GM20431 (cell line): ENCODE data around the gene TRABD2B.

Experiments used
- in situ Hi-C: fragments of 300-500 bp; cut with MseI, MboI; formaldehyde crosslinking; loops from one replicate; pipeline ENCODE4 v1.15.0; 2020; ENCODE audit warnings: low sequenced_read_pairs; ENCODE audit not compliant: unreplicated experiment

The TRABD2B gene

DNA sequence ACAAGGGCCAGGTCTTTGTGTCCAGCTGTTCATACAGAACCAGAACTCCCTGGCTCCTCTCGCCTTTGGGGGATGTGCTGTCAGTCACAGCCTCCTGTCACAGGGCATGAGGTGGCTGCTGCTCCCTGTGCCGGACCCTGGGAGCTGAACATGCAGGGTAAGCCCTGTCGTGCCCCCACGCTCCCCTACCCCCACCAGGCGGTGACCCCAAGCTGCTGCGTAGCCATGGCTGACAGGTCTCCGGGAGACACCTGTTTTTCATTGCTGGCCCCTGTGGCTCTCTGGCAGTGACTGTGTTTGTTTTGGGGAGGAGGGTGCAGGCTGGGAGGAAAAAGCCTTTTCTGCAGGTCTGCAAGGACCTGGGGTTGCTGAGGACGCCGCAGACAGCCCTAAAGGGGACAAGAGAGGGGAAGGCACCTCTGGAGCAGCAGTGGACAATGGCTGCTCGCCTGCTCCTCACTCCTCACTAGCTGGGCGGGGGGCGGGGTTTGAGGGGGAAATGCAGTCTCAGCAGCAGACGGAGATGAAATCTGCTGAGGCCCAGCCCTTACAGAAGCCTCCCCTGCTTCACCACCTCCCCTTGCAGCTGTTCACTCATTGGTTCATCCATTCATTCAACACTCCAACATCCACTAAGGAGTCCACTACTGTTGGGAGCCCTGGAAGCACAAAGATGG lies 81.4 kb downstream of the TRABD2B start:
- in situ Hi-C loops: no loop called here

DNA sequence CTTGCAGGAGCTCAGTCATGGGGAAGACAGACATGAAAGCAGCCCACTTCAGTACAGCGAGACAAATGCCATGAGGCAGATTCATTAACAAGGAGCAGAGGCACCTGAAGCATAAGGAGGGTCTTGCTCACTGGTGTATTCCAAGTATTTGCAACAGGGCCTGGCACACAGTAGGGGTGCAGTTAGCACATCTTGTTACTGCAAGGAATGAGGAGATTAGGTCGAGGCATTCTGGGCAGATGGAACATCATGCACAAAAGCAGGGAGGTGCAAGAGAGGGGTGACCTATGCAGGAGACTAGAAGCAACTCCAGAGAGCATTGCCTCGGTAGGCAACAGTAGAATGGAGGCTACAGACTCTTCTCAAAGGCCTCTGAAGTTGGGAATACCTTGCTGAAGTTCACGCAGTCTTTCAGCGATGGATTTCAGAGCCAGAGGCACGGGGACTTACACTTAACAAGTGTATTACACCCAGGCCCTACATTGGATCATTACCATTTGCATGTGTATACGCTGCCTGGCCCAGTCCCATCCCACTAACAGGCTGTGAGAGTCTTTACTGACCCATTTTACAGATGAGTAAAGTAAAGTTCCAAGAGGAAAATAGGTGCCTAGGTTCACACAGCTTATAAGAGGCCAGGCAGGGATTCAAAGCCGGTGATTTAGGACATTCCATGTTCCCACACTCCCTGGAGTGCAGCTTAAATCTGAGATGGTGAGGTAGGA lies 82.1 kb downstream of the TRABD2B start:
- in situ Hi-C loops: no loop called here

DNA sequence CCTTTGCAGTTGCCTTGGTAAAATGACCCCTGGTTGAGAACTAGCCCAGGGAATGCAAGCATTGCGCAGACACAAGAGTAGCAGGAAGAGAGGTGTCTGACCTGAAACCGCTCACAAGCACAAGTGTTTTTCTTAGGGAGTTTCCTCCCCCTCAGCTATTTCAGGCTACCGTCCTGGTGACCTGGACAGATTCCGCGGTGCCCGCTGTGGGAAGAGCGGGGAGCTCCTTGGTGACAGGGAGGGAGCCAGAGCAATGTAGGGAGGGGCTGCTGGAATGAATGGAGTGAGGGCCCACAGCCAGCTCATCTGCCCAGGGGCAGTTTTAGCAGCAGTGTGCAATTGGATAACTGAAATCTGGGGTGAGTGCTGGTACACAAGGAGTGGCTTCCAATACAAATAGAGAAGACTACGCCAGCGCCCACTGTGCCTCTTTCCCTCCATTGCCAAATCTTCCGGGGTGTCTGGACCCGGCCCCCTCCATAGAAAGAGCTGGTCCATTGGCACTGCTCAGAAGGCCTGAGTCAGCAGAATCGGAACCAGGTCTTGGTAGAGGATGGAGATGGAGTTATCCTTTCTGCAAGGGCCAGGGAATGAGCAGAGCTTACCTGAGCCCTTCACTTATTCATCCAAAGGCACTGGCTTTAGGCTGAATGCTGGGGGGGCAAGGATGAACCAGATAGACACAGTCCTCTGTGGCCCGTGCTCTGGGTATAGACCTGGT lies 82.8 kb downstream of the TRABD2B start:
- in situ Hi-C loops: no loop called here

DNA sequence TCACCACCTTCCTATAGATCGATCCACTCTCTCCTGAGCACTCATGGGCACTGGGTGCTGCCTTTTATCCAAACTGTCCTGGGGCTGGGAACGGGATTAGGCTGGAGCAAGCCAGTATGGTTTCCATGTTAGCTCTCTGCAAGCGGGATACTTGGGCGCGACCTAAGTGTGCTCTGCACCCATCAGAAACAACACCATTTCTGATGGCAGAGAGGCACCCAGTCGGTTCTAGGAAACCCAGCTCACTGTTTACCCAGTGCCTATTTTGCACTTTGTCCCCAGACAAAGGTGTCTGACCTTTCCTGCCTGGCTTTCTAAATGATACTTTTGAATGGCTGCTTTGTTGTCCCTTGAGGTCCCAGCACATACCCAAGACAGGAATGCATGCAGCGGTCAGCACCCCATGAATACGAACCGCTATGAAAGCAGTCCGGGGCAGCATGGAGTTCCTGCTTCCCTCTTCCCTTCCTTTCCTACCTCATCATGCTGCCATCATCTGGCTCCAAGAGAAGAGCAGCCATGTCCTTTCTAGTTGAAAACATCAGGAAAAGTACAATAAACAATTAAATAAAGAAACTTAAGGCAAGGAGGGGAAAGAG lies 83.9 kb downstream of the TRABD2B start:
- in situ Hi-C loops: no loop called here

DNA sequence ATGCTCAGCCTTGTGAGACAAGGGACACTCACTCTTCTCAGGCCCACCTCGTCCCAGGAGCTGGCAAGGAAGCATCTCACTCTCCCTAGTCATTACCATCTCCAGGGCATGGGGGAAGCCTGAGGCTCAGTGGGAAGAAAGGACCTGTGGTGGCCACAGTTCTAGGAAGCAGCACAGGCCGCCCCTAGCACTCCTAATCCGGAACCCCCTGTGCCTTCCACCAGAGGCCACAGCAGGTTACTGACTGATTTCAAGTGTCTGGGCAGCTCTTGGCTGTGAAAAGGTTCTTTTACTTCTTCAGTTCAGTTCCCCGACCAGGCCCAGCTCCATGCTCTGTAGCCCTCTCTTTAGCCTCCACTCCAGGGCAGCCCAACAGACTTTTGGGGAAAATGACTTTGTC lies 84.4 kb downstream of the TRABD2B start:
- in situ Hi-C loops: no loop called here

DNA sequence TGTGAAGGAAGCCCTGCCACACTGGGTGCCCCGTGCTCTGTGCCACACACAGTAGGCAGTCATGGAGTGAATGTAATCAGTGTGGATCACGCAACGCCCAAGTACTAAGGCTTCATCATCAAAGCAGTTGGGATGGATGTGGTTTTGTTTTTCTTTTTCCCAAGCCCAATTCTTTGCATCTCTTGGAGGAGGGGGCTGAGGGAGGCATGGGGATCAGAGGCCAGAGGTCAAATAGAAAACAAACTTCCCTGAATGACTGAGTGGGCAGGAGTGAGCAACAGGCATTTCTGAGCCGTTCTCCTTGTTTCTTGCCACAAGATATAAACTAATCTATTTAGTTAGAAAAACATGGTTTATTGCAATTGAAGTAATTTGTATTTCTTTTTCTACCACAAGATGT lies 85.3 kb downstream of the TRABD2B start:
- in situ Hi-C loops: no loop called here

DNA sequence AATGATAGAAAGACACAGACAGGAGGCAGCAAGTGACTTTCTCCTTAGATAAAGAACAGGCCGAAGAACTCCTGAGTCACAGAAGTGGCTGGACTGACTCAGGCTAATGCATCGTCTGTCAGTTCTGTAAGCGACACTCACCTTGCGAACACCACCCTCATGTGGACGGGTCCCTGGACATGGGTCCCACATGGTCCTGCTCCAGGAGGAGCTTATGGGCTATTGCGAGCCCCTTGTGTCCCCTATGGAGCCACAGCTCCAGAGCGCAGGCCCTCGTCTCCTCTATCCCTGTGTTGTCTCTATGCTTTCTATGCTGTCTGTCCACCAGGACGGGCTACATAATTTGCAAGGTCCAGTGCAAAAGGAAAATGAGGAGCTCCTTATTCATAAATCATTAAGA lies 85.8 kb downstream of the TRABD2B start:
- in situ Hi-C loops: no loop called here

DNA sequence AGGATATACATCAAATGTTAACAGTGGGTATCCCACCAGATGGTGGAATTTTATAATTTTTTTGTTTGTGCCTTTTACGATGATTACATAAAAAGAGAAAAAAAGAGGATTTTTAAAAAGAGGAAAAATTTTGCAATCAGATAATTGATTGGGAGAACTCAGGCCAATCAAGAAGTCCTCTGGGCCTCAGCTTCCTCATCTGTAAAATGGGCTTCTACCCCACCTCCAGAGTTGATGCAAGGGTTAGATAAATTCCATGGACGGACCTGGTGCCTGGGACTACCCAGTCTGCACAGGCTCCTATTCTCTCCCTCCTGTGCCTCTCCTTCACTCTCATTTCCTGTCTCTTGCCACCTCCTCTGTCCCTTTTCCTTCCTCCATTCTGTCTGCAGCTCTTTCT lies 88.9 kb downstream of the TRABD2B start:
- in situ Hi-C loops: no loop called here

DNA sequence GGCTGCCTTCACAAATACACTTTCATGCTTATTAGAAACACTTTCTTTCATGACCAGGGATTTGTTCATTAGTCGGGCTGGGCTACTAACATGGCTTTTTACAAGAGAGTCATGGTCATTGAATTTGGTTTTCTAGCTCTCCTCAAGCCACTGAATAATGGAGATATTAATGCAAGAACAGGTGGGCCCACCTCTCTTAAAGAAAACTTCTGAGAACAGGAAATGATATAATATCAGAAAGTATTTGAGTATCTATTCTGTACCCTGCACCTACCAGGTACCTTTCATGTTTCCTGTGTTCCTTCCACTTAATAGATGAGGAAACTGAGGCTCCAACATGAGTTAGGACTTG lies 90.0 kb downstream of the TRABD2B start:
- in situ Hi-C loops: no loop called here

DNA sequence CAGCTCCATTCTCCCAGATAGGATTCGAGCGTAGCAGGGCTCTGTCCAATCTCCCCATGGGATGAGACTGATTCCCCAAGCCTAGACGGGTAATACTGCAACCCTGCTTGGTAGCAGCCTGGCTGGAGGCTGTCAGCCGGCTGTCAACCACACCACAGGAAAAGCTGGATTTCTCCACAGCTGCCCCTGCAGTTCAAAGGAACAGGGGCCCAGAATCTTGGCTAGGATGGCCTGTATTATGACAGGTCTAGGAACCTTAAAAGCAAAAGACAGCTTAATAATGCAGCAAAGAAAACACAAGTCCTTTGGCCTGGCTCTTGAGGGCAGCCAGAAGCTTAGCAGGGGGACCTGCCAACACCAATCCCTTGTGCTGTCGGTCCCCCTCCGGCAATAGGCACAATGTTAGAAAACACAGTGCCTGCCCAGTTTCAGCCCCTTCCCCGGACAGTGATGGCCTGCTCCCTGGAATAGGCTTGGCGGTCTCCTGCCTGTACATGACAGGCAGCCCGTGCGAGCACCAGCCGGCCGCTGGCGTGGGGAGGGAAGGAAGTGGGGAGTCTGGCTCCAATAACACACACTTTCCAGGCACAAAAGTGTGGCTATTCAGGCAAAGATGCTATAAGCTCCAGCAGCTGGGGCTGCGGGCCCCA lies 90.5 kb downstream of the TRABD2B start:
- in situ Hi-C loops: no loop called here

DNA sequence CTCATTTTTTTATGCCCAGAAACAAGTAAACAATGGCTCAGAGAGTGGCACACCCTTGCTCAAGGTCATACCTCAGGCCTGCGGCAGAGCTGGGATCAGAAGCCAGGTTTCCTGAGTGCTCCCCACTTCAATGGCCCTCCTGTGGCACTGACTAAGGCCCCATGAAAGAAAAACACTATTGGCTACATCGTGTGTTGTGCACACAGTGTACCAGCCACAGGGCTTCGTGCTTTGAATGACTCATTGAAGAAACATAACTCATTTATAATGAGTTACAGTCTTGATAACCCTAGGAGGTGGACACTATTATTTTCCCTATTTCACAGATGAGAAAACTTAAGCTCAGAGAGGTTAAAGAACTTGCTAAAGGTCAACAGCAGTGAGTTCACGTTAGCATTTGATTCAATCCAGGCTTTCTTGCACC lies 91.2 kb downstream of the TRABD2B start:
- in situ Hi-C loops: no loop called here

DNA sequence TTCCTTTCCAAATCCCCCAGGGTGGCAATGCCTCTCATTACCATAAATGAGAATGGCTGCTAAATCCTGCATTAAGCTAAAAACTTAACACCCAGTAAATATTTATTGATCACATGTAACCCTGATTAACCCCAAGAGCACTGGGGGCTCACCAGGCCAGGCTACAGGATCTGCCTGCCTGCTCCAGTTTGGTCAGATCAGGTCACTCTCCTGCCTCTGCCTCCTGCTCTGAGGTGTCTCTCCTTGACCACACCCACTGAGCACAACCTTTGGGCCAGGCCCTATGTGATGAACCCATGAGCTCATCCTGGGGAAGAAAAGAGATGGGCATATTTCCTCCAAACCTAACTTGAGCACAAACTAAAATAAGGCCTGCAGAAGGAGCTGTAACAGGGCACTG lies 93.5 kb downstream of the TRABD2B start:
- in situ Hi-C loops: no loop called here

DNA sequence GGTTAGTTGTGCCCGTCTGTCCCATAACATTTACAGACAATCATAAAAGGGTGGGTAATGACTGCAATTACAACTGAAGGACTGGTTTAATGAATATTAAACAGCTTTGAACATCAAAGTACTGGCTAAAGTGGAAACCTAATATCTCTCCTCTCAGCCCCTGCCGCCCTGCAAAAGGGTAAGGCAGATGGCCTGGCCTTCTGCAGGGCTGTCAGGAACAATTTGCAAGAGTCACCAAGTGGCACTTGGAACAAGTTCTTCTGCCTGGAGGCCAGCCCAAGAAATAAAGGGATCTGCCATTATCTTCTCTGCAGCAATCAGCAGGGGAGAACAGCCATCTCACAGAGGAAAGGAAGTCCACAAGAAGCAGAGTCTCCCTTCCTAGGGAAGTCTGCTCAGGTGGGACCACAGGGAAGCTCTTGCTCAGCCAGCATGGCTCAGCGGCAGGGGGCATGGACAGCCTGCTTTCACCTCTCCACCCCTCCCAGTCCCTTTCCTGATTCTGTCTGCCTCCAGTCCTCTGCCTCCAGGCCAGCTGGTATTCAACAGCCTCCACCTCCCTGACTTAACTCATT lies 96.1 kb downstream of the TRABD2B start:
- in situ Hi-C loops: no loop called here

DNA sequence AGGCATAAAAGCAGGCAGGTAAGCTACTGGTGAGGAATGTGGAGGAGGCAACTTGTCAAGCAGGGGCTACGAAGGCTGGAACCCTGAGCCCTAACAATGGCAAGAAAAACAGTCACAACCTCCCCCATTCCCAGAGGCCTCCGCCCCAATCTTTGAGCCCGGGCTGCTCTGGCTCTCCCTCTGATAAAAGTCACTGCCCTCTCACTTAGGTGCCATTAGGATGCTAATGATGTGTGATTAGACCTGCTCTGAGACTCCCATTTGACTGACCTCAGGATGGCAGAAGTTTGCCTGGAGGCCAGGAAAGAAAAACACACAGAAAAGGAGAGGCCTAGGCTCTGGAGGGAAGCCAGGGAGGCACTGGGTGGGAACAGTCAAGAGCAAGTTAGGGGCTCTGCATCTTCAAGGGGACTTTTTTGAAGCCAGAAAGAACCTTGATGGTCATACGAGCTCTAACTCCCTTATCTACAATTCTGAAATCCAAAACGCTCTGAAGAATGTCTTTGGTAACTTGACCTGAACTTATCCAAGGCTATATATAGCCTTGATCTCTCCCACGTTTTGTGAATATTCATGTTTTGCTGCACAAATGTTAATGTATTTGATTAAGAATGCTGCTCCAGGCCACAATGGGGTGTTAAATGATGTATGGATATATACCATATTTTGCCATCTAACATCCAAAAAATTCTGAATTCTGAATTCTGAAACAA lies 98.9 kb downstream of the TRABD2B start:
- in situ Hi-C loops: no loop called here

DNA sequence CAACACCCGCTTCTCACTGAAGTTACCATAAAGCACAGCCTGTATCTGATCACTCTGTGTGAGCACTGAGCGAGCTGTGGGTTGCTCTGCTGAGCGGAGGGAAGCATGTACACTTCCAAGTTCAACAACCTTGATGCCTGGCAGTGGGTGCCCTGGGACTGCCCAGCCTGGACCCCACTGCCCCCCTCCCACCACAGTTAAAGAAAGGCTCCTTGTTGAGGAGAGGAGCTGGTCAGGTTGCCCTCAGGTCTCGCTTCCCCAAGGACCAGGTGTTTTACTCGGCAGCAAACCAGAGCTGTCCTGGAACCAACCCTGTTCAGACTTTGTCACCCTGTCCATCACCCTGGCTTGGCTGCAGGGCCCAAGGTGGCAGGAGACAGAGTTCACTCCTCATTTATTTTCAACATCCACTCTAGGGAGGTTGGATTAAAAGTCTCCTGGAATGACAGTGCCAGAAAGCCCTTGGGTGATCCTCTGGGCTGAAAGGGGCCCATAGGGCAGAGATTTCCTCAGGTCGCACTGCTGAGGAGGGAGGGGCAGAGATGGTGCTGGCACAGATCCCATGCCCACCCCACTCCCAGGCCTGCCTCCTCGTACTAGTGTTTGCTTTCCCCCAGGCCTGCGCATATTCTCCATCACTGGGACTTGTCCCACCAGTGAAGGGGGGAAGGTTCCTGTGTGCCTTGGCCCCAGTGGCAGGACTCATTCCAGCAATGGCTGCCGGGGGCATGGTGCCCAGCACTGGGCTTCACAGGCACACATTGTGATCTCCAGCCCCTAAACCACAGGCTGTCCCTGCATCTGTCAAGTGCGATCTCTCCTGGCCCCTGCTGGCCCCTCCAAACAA lies 101.7 kb downstream of the TRABD2B start:
- in situ Hi-C loops: no loop called here

DNA sequence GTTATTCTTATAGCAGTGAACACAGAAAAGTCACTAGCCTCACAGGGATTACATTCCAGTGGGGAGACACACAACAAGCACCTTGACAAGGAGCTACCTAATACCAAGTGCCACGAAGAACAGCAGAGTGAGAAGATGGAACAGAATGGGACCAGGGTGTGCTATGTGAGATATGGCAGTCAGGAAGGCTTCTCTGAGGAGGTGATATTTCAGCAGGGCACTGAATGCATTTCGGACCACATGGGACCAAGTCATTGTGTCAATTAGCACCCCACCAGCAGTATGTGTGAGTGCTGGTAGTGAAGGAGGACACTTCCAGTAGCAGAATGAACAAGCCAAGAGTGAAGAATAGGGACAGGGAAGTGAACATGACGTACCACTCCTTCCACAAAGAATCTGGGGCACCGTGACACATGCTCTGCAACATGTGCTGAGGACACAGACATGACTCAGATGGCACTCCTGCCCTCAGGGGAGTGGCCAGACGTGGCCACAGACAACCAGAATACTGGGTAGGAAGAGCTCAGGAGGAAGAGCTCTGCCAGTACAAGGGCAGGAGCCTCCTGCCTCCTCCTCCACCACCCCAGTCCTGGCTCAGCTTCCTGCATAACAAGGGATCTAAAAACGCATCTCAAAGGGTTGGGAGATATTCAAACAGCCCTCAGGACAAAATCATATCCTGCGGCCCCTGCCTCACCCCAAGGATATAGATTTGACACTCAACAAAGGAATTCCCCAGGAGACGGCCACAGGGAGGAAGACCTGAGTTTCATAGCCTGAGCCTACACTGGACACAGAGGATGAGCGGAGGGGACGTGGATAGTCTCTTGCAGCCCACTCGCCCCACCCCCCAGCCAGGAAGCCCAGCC lies 102.5 kb downstream of the TRABD2B start:
- in situ Hi-C loops: no loop called here

DNA sequence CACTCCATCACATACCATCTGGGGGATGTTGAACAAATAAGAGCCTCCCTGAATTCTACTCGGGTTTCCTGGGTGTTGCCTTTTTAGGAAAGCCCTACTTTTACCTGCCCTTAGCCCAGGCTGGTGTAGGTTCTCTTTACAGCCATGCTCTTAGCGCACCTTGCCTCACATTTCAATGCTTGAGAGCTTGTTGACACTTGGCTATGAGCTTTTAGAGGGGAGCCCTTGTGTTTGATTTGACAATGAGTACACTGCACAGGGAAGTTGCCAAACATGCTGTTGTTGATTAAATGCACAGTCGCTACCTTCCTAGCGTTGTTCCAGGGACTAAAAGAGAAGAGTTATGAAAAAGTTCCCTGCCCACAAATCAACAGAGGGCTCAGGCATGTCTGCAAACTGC lies 103.8 kb downstream of the TRABD2B start:
- in situ Hi-C loops: no loop called here

DNA sequence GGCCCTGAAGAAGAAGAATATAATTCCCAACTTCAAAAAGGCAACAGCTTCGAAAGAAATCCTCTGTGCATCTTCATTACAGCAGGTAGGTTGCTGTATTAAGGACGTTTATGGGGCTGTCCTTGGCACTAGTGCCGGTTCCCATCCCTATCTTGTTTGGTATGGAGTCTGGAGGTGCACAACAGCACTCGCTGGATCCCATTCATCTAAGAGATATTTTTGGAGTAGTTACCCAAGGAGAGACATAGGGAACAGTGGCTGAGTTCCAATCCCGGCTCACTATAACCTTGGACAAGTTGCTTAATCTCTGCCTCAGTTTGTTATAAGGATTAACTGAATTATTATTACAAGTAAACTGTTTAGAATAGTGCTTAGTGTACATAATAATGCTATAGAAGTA lies 106.4 kb downstream of the TRABD2B start:
- in situ Hi-C loops: no loop called here
